WTC11 (cell line): ENCODE measurements around the gene DOC2A. TPM values are rescaled to one million over a fixed set of nuclear protein-coding genes. Genes with fewer than 3 reads are reported as not detected.
"Not testable (repeated sequence)": the region's sequence is repeated elsewhere in the genome, so short reads cannot be mapped to it uniquely, and the experiment has no call there.

Experiments
- ATAC-seq: fragments of 200-7000 bp; cut with Tn5 transposase; 2 replicates; pipeline ENCODE4 v1.10.0; 2021; ENCODE audit warnings: mild to moderate bottlenecking, moderate library complexity
- CTCF ChIA-PET: fragments of 300-600 bp; sonication (Branson Sonifier 250); formaldehyde crosslinking; loops from one replicate; lab custom pipeline; 2021; ENCODE audit warnings: antibody characterized with exemption; lab: Charles Lee
- POLR2A ChIA-PET: fragments of 350-600 bp; sonication (Branson Sonifier 250); formaldehyde crosslinking; loops from one replicate; lab custom pipeline; 2021; ENCODE audit warnings: antibody characterized with exemption; lab: Charles Lee
- DNase-seq: peaks from one replicate; pipeline ENCODE4 v3.0.0; 2021; ENCODE audit warnings: low spot score
- H3K27ac Mint-ChIP-seq: 2 replicates; pipeline ENCODE4 v1.8.0; 2021; ENCODE audit warnings: mixed read lengths
- H3K27me3 Mint-ChIP-seq: 2 replicates; pipeline ENCODE4 v1.8.0; 2021; ENCODE audit warnings: low read depth, mild to moderate bottlenecking, moderate library complexity, mixed read lengths
- H3K36me3 Mint-ChIP-seq: 2 replicates; pipeline ENCODE4 v1.8.0; 2021; ENCODE audit warnings: mixed read lengths
- H3K4me1 Mint-ChIP-seq: 2 replicates; pipeline ENCODE4 v1.8.0; 2022; ENCODE audit warnings: mixed read lengths
- H3K4me3 Mint-ChIP-seq: 2 replicates; pipeline ENCODE4 v1.8.0; 2021; ENCODE audit warnings: mild to moderate bottlenecking, moderate library complexity, mixed read lengths
- H3K9me3 Mint-ChIP-seq: 2 replicates; pipeline ENCODE4 v1.8.0; 2021; ENCODE audit warnings: mixed read lengths
- CREM ChIP-seq: sonication (generic); formaldehyde crosslinking; IDR thresholded peaks from 2 replicates; pipeline ENCODE4 v1.8.1; 2022; ENCODE audit warnings: mild to moderate bottlenecking, missing genetic modification reagents, moderate library complexity
- FOXJ3 ChIP-seq: sonication (generic); formaldehyde crosslinking; IDR thresholded peaks from 2 replicates; pipeline ENCODE4 v1.9.0; 2021; ENCODE audit warnings: missing genetic modification reagents, mild to moderate bottlenecking, borderline replicate concordance
- GABPB1 ChIP-seq: sonication (generic); formaldehyde crosslinking; IDR thresholded peaks from 2 replicates; pipeline ENCODE4 v1.8.1; 2023; ENCODE audit warnings: mild to moderate bottlenecking, missing genetic modification reagents
- IRF1 ChIP-seq: sonication (generic); formaldehyde crosslinking; IDR thresholded peaks from 2 replicates; pipeline ENCODE4 v1.8.0; 2023; ENCODE audit warnings: missing genetic modification reagents
- MYBL2 ChIP-seq: sonication (generic); formaldehyde crosslinking; IDR thresholded peaks from 2 replicates; pipeline ENCODE4 v1.8.1; 2023; ENCODE audit warnings: mild to moderate bottlenecking, moderate library complexity, missing genetic modification reagents
- TCF7 ChIP-seq: sonication (generic); formaldehyde crosslinking; IDR thresholded peaks from 2 replicates; pipeline ENCODE4 v1.8.0; 2022; ENCODE audit warnings: mild to moderate bottlenecking, low read depth, missing genetic modification reagents, moderate library complexity
- ZNF121 ChIP-seq: sonication (generic); formaldehyde crosslinking; IDR thresholded peaks from 2 replicates; pipeline ENCODE4 v1.8.0; 2023; ENCODE audit warnings: missing genetic modification reagents
- ZNF671 ChIP-seq: fragments of 250-450 bp; sonication (Bioruptor Pico); IDR thresholded peaks from 2 replicates; pipeline ENCODE4 v1.8.0; 2021; ENCODE audit warnings: mild to moderate bottlenecking
- total RNA-seq: library from RNA; stranded (reverse); gene quantifications from 3 replicates; pipeline ENCODE4 v1.2.3, GENCODE V29; 2021
- TF ChIP-seq, protein P1 (sequence below): sonication (generic); formaldehyde crosslinking; IDR thresholded peaks from 2 replicates; pipeline ENCODE4 v1.8.1; 2023; ENCODE audit warnings: mild to moderate bottlenecking, missing genetic modification reagents, borderline replicate concordance

The DOC2A gene
- total RNA-seq, 1 experiment from 2014 or later, result 10.8 TPM

GRCh38 chr16:30016555-30017276 lies 5.9 kb upstream of the DOC2A start:
- peaks cover 4% of the 10 kb centered on the region; the same call in 1 of the 2 replicates for H3K36me3 Mint-ChIP-seq
- H3K27me3 Mint-ChIP-seq, result peaks cover 12% of the 10 kb centered on the region
- CTCF ChIA-PET, result interaction anchor here (4.3 kb wide), 1 partner anchor 15 kb away, joined by 13 read pairs; no protein-coding TSS in a partner anchor
- no peak overlapping the region for H3K4me3 Mint-ChIP-seq
- H3K4me1 Mint-ChIP-seq, result peaks cover 9% of the 10 kb centered on the region
- TF ChIP-seq GABPB1 (CRISPR knock-in tag) (0 out of 2 replicates have a peak, but pooled peaks have one; percentile 43), IRF1 (no peak), TCF7 (no peak), ZNF671 (CRISPR knock-in tag) (no peak)
- TF ChIP-seq, all 79 proteins: peak for 1
- ATAC-seq (no peak), DNase-seq (no peak)
- peaks cover 4% of the 10 kb centered on the region; the same call in 1 of the 2 replicates for H3K9me3 Mint-ChIP-seq
- POLR2A ChIA-PET, result interaction anchor here (1.0 to 1.2 kb wide), 2 partner anchors 8 to 15 kb away, joined by 5 read pairs; no protein-coding TSS in a partner anchor
- H3K27ac Mint-ChIP-seq, result peak overlapping the region; percentile 60; the same call in 1 of the 2 replicates

- H3K27ac Mint-ChIP-seq, ATAC-seq, H3K9me3 Mint-ChIP-seq, H3K36me3 Mint-ChIP-seq, POLR2A ChIA-PET, H3K4me3 Mint-ChIP-seq, H3K4me1 Mint-ChIP-seq, DNase-seq: not testable (repeated sequence)
- CTCF ChIA-PET, result interaction anchor here (0.9 to 4.3 kb wide), 3 partner anchors 17 to 167 kb away, joined by 3 to 13 read pairs (median 3); no protein-coding TSS in a partner anchor
- H3K27me3 Mint-ChIP-seq, result peaks cover 17% of the 10 kb centered on the region
Observed at GRCh38 chr16:30015450-30015849, 4.6 kb upstream of the DOC2A start.

DNA sequence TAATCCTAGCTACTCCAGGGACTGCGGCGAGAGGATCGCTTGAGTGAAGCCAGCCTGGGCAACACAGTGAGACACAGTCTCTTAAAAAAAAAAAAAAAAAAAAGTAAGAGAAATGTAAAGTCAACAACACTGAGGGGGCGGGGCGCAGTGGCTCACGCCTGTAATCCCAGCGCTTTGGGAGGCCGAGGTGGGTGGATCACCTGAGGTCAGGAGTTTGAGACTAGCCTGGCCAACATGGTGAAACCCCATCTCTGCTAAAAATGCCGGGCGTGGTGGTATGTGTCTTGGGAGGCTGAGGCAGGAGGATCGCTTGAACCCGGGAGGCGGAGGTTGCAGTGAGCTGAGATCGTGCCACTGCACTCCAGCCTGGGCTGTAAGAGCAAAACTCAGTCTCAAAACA lies 1.8 kb upstream of the DOC2A start:
- H3K4me1 Mint-ChIP-seq, result peaks cover 17% of the 10 kb centered on the region
- H3K27me3 Mint-ChIP-seq, result peaks cover 26% of the 10 kb centered on the region
- not testable (repeated sequence) for ATAC-seq, DNase-seq, H3K4me3 Mint-ChIP-seq, H3K36me3 Mint-ChIP-seq, H3K9me3 Mint-ChIP-seq, H3K27ac Mint-ChIP-seq
- ChIA-PET CTCF (interaction anchor here (0.6 to 1.8 kb wide), 3 partner anchors 19 to 118 kb away, joined by 3 to 8 read pairs (median 5); partner anchors contain the start of gene TAOK2), POLR2A (interaction anchor here (0.6 kb wide), 1 partner anchor 324 kb away, joined by 3 read pairs; no protein-coding TSS in a partner anchor)

- no peaks in the 10 kb centered on the region for H3K36me3 Mint-ChIP-seq
- H3K27ac Mint-ChIP-seq, result no peak overlapping the region
- peak overlapping the region; percentile 88 for H3K4me3 Mint-ChIP-seq
- DNase-seq (no peak), ATAC-seq (peak; percentile 38)
- TF ChIP-seq, protein P1, sequence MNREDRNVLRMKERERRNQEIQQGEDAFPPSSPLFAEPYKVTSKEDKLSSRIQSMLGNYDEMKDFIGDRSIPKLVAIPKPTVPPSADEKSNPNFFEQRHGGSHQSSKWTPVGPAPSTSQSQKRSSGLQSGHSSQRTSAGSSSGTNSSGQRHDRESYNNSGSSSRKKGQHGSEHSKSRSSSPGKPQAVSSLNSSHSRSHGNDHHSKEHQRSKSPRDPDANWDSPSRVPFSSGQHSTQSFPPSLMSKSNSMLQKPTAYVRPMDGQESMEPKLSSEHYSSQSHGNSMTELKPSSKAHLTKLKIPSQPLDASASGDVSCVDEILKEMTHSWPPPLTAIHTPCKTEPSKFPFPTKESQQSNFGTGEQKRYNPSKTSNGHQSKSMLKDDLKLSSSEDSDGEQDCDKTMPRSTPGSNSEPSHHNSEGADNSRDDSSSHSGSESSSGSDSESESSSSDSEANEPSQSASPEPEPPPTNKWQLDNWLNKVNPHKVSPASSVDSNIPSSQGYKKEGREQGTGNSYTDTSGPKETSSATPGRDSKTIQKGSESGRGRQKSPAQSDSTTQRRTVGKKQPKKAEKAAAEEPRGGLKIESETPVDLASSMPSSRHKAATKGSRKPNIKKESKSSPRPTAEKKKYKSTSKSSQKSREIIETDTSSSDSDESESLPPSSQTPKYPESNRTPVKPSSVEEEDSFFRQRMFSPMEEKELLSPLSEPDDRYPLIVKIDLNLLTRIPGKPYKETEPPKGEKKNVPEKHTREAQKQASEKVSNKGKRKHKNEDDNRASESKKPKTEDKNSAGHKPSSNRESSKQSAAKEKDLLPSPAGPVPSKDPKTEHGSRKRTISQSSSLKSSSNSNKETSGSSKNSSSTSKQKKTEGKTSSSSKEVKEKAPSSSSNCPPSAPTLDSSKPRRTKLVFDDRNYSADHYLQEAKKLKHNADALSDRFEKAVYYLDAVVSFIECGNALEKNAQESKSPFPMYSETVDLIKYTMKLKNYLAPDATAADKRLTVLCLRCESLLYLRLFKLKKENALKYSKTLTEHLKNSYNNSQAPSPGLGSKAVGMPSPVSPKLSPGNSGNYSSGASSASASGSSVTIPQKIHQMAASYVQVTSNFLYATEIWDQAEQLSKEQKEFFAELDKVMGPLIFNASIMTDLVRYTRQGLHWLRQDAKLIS (CRISPR knock-in tag), result no peak
- TF ChIP-seq MYBL2 (no peak), FOXJ3 (no peak), CREM (no peak), ZNF121 (CRISPR knock-in tag) (no peak)
- ChIA-PET CTCF (interaction anchor here (1.6 to 4.2 kb wide), 3 partner anchors 20 to 38 kb away, joined by 5 to 29 read pairs (median 8); partner anchors contain the start of genes TAOK2 and TLCD3B), POLR2A (no interaction called here)
- H3K9me3 Mint-ChIP-seq, result no peaks in the 10 kb centered on the region
- peaks cover 26% of the 10 kb centered on the region for H3K27me3 Mint-ChIP-seq
- peaks cover 17% of the 10 kb centered on the region for H3K4me1 Mint-ChIP-seq
Observed at GRCh38 chr16:30011714-30012504, 1.1 kb upstream of the DOC2A start.
